Measurements from ENCODE around the gene ZNF574.
"Not testable (repeated sequence)": the region's sequence is repeated elsewhere in the genome, so short reads cannot be mapped to it uniquely, and the experiment has no call there.

The ZNF574 gene

DNA sequence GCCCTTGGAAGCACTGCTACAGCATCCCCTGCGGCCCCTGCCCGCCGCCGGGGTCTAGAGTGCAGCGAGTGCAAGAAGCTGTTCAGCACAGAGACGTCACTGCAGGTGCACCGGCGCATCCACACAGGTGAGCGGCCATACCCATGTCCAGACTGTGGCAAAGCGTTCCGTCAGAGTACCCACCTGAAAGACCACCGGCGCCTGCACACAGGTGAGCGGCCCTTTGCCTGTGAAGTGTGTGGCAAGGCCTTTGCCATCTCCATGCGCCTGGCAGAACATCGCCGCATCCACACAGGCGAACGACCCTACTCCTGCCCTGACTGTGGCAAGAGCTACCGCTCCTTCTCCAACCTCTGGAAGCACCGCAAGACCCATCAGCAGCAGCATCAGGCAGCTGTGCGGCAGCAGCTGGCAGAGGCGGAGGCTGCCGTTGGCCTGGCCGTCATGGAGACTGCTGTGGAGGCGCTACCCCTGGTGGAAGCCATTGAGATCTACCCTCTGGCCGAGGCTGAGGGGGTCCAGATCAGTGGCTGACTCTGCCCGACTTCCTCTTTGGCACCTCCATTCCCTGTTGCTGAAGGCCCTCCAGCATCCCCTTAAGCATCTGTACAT, 4.9 kb downstream of the ZNF574 start:
- DNase-seq: no peak

DNA sequence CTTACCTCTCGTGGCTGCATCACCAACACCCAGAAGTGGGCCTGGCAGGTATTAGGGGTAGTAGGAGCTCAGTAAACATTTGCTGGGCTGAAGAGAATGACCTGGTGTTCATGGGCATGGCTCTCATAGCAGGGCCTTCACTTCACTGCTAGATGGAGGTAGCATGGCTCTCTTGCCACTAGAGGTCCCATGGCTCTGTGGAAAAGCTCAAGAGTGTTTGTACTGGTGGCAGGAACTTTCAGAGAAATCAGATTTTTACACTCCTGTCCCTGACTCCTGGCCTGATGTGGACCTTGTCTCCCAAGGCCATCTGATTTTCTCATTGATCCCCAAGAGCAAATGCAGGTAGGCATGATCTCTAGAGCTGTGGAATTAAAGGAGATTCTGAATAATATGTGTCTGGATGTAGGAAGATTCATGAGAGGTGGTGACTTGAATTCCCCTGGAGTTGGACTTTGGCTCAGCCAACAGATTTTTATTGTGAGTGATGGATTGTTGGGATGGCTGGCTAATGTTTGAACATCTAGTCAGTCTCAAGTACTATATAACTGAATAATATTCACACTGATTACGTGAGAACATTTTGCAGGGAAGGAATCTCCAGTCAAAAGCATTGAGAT, 5.7 kb downstream of the ZNF574 start:
- peak; percentile 43 for DNase-seq

- no peak for DNase-seq
Observed at GRCh38 chr19:42083537-42083936, 7.6 kb downstream of the ZNF574 start.

DNA sequence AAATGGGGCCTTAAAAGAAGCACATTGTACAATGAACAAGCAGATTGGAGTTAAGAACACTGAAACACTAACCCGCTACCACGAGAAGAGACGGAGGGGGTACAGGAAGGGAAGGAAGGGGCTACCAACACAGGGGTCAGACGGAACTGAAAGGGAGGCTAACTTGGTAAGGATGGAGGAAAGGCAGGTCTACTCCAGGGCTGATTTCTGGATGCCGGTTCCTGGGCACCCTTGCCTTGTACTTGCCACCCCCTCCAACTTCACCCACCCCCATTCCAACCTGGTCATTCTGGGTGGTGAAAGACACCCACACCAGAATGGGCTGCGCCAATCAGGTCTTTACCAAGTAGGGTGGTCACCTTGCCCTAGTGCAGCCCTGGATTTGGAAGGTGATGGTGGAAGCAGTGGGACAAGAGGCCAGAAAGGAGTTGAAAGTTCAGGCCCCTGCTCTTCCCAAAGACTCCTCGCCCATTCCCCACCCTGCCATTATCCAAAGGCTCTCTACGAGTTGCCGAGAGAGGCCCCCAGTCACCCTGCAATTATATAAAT, 10.3 kb downstream of the ZNF574 start:
- DNase-seq: no peak

GRCh38 chr19:42086770-42087550, 11.0 kb downstream of the ZNF574 start:
- no peak for DNase-seq

- no peak for DNase-seq
Observed at GRCh38 chr19:42088471-42089190, 12.7 kb downstream of the ZNF574 start.

DNA sequence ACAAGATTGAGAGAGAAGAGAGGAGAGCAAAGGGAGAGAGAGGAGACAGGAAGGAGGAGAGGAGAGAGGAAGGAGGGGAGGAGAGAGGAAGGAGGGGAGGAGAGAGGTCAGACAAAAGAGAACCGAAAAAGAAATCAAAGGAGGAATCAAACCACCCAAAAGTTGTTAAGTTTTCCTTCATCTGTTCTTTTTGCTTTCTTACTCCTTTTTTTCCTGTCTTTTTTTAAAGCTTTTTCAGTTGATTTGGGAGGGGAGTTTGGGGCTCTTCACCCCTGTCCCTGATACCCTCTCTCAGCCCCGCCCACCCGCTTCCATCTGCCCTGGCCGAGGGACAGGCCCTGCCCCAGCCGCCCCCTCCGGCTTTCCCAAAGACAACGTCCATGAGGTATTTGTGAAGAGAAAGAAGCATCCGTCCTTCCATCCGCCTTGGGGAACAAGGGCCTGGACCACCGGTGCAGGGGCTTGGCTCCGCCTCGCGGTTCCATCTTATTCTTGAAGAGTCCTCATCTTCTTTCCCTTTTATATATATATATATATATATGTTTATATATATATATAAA, 13.3 kb downstream of the ZNF574 start:
- DNase-seq: no peak

DNA sequence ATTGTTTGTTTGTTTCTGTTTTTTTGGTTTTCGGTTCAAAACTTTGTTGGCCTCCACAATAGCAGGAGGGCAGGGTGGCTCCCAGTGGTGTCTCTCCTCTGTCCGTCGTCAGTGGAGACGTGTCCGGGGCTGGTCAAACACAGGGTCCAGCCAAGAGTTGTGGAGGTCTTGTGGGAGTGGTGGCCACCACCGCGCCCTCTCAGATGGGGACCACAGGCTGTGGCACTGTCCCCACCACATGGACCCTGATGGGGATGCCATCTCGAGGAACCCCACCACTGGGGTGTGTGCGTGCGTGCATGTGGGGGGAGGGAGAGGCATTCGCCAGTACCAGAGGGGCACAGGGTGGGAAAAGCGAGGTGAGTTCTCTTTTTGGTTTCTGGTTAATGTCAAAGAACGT, 13.8 kb downstream of the ZNF574 start:
- DNase-seq: no peak

DNA sequence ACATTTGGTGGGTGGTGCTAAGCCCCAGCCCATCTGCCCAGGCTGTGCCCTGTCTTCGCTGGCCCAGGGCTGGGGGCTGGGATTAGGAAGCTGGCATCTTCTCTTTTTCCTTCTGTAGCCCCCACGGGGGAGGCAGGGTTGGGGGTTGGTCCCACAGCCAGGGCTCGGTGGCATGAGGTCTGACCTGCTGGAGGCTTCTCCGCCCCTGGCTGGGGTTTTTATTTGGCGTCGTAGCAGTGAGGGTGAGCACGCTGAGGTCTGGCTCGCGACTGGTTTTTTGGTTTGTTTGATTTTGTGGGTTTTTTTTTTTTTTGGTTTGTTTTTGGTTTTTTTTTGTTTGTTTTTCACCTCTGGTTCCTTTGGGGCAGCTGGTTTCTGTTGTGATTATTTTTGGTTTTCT, 14.7 kb downstream of the ZNF574 start:
- no peak for DNase-seq

- no peak for DNase-seq
Observed at GRCh38 chr19:42091300-42091699, 15.3 kb downstream of the ZNF574 start.

- peak; percentile 74 for DNase-seq
Observed at GRCh38 chr19:42091742-42092141, 15.8 kb downstream of the ZNF574 start.

DNA sequence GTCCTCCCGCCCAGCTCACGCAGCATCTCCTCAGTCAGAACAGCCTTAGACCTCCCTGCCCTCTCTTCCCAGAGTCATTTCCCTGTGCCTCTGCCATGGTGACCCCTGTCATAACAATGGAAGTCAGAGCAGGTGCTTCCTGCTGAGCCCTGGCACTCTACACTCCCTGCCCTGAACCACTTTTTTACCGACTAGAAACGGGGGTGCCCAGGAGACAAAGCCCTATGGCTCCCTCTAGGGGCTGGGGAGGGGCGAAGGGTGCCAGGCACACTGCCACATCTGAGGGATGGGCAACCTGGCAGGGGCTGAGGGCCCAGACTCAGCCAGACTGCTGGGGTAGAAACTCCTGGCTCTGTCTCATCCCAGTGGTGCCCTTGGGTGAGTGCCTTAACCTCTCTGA, 16.4 kb downstream of the ZNF574 start:
- peak; percentile 84 for DNase-seq

- no peak for DNase-seq
Observed at GRCh38 chr19:42093505-42093904, 17.5 kb downstream of the ZNF574 start.

- no peak for DNase-seq
Observed at GRCh38 chr19:42093926-42094325, 18.0 kb downstream of the ZNF574 start.

GRCh38 chr19:42095142-42095813, 19.3 kb downstream of the ZNF574 start:
- no peak for DNase-seq

GRCh38 chr19:42095814-42096230, 19.9 kb downstream of the ZNF574 start:
- no peak for DNase-seq

DNA sequence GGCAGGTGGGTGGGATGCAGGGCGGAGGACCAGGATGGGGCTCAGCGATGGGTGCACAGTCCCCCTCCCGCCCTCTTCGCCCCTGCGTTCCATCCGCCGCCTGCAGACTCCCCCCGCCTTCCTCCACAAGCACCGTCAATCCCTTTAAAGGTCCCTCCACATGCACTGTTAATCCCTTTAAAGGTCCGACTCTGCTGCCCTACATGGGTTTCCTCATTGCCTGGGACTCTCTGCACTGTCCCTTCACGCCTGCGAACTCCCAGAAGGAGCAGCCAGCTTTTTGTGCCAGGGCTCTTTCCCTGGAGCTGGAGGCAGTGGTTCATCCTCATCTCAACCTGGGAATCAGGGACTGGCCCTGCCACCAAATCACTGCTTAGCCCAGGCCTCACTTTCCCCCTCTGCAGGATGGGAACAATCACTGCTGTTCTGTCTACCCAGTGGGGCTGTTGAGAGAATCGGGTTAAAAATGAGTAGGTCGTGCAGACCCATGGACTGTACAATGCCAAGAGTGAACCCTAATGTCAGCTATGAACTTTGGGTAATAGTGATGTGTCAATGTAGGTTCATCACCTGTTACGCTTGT, 20.4 kb downstream of the ZNF574 start:
- DNase-seq: no peak

GRCh38 chr19:42097461-42097860, 21.5 kb downstream of the ZNF574 start:
- DNase-seq: no peak

DNA sequence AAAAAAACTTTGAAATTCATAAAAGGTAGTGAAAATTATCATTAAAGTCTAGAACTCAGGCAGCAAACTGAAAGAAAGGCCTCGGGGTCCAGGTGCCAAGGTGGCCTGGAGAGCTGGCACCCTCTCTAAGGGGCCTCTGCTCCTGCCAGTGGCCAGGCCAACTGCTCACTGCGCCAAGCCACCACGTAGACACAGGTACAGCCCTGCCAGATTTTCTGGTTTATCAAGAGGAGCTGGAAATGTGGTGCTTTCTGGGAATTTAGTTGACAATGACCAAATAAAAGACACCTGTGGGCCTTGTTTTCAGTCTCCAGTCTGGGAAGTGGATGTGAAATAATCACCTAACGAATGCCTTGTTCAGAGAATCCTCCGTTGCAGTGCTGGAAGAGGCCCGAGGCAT, 22.8 kb downstream of the ZNF574 start:
- DNase-seq: no peak

DNA sequence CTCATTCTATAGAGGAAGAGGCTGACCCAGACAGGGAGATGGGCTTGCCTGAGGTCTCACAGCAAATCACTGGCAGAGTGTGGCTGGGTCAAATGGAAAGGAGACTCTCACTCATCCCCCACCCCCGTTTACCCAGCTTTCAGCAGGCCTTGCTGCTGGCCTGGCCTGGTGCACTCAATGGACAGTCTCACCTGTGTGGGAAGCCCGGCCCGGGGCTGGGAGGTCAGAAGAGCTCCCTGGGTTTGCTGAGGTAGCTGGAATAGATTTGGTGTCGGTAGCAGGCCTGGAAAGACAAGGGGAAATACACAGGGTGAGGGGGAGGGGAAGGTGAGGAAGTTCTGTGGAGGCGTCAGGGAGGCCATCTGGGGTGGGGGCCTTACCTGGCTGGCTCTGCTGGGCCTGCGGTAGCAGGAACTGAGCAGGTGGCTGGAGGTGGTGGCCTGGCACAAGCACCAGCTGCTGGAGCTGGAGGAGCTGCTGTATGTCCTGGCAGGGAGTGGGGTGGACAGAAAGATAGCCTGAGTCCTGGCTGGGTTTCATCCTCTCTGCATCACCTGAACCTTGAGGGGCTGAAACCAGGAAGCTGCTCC, 23.5 kb downstream of the ZNF574 start:
- DNase-seq: no peak

- DNase-seq: not testable (repeated sequence)
Observed at GRCh38 chr19:42100241-42100640, 24.3 kb downstream of the ZNF574 start.

DNA sequence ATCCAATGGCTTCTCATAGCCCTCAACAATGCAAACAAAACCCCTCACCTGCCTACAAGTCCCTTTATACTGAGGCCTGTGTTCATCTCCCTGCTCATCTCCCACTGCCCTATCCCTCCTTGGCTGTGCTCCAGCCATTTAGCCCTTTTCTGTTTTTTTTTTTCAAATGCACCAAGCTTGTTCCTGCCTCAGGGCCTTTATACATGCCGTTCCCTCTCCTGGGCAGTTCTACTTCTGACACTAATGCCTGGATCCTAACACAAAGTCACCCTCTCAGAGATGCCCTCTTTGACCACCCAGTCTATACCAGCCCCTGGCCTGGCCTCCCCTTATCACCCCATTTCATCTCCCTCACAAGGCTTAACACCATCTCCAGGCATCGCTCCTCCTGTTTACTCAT, 26.9 kb downstream of the ZNF574 start:
- DNase-seq: no peak
